ENCODE measurements around the gene MAST4.

The MAST4 gene

GRCh38 chr5:67095346-67096171 lies 499.4 kb downstream of the MAST4 start:
- Histone ChIP-seq H3K4me2 (ENCODE audit: low read length) (no peak overlapping the region), H3K9ac (ENCODE audit: low read length) (no peak overlapping the region), H3K4me3 (ENCODE audit: low read length) (no peak overlapping the region), H4K20me1 (ENCODE audit: insufficient read depth, low read length) (no peaks in the 10 kb centered on the region), H3K27me3 (ENCODE audit: low read depth, low read length) (no peaks in the 10 kb centered on the region), H3K9me3 (ENCODE audit: insufficient read depth, low read length) (no peaks in the 10 kb centered on the region), H3K79me2 (ENCODE audit: low read length) (no peaks in the 10 kb centered on the region), H3K36me3 (replicated peaks; ENCODE audit: low read depth, low read length) (no peaks in the 10 kb centered on the region), H2AFZ (ENCODE audit: low read depth, low read length) (no peak overlapping the region), H3K27ac (ENCODE audit: low read length) (no peak overlapping the region), H3K4me1 (ENCODE audit: low read length) (no peaks in the 10 kb centered on the region)
- no peak for TF ChIP-seq CTCF (IDR thresholded peaks at IDR 0.05; ENCODE audit: low read depth, low read length)
- TF ChIP-seq EZH2phosphoT487 (IDR thresholded peaks at IDR 0.05; ENCODE audit: low read depth), result no peak

GRCh38 chr5:67098656-67099055 lies 502.5 kb downstream of the MAST4 start:
- TF ChIP-seq EZH2phosphoT487 (IDR thresholded peaks at IDR 0.05; ENCODE audit: low read depth) (no peak), CTCF (IDR thresholded peaks at IDR 0.05; ENCODE audit: low read depth, low read length) (no peak)
- no peak overlapping the region for H3K4me3 ChIP-seq (ENCODE audit: low read length)
- H3K27ac ChIP-seq (ENCODE audit: low read length), result no peak overlapping the region
- no peak overlapping the region for H2AFZ ChIP-seq (ENCODE audit: low read depth, low read length)
- no peak overlapping the region for H3K4me2 ChIP-seq (ENCODE audit: low read length)
- no peak overlapping the region for H3K9ac ChIP-seq (ENCODE audit: low read length)
- no peaks in the 10 kb centered on the region for H3K9me3 ChIP-seq (ENCODE audit: insufficient read depth, low read length)
- no peaks in the 10 kb centered on the region for H3K36me3 ChIP-seq (replicated peaks; ENCODE audit: low read depth, low read length)
- H3K27me3 ChIP-seq (ENCODE audit: low read depth, low read length), result no peaks in the 10 kb centered on the region
- no peaks in the 10 kb centered on the region for H3K79me2 ChIP-seq (ENCODE audit: low read length)
- H4K20me1 ChIP-seq (ENCODE audit: insufficient read depth, low read length), result no peaks in the 10 kb centered on the region
- H3K4me1 ChIP-seq (ENCODE audit: low read length), result no peaks in the 10 kb centered on the region

GRCh38 chr5:67100301-67100700 lies 504.1 kb downstream of the MAST4 start:
- H4K20me1 ChIP-seq (ENCODE audit: insufficient read depth, low read length), result no peaks in the 10 kb centered on the region
- no peaks in the 10 kb centered on the region for H3K79me2 ChIP-seq (ENCODE audit: low read length)
- no peaks in the 10 kb centered on the region for H3K9me3 ChIP-seq (ENCODE audit: insufficient read depth, low read length)
- H3K27me3 ChIP-seq (ENCODE audit: low read depth, low read length), result no peaks in the 10 kb centered on the region
- TF ChIP-seq EZH2phosphoT487 (IDR thresholded peaks at IDR 0.05; ENCODE audit: low read depth), result no peak
- H3K36me3 ChIP-seq (replicated peaks; ENCODE audit: low read depth, low read length), result no peaks in the 10 kb centered on the region
- H3K4me3 ChIP-seq (ENCODE audit: low read length), result no peak overlapping the region
- H3K4me1 ChIP-seq (ENCODE audit: low read length), result no peaks in the 10 kb centered on the region
- H2AFZ ChIP-seq (ENCODE audit: low read depth, low read length), result no peak overlapping the region
- no peak overlapping the region for H3K9ac ChIP-seq (ENCODE audit: low read length)
- no peak overlapping the region for H3K27ac ChIP-seq (ENCODE audit: low read length)
- no peak overlapping the region for H3K4me2 ChIP-seq (ENCODE audit: low read length)

GRCh38 chr5:67102708-67103107 lies 506.5 kb downstream of the MAST4 start:
- Histone ChIP-seq H2AFZ (ENCODE audit: low read depth, low read length) (no peak overlapping the region), H3K36me3 (replicated peaks; ENCODE audit: low read depth, low read length) (no peaks in the 10 kb centered on the region), H3K4me1 (ENCODE audit: low read length) (no peaks in the 10 kb centered on the region), H4K20me1 (ENCODE audit: insufficient read depth, low read length) (no peaks in the 10 kb centered on the region), H3K79me2 (ENCODE audit: low read length) (no peaks in the 10 kb centered on the region), H3K4me2 (ENCODE audit: low read length) (no peak overlapping the region), H3K27me3 (ENCODE audit: low read depth, low read length) (no peaks in the 10 kb centered on the region), H3K4me3 (ENCODE audit: low read length) (no peak overlapping the region), H3K9me3 (ENCODE audit: insufficient read depth, low read length) (no peaks in the 10 kb centered on the region), H3K27ac (ENCODE audit: low read length) (no peak overlapping the region), H3K9ac (ENCODE audit: low read length) (no peak overlapping the region)
- TF ChIP-seq CTCF (IDR thresholded peaks at IDR 0.05; ENCODE audit: low read depth, low read length) (no peak), EZH2phosphoT487 (IDR thresholded peaks at IDR 0.05; ENCODE audit: low read depth) (no peak)

All from OCI-LY3 (cell line).